OCI-LY1 (cell line): ENCODE measurements around the gene RBL2.
"Not testable (repeated sequence)": the region's sequence is repeated elsewhere in the genome, so short reads cannot be mapped to it uniquely, and the experiment has no call there.

ENCODE experiments used
- H2AFZ ChIP-seq: fragments of 200-600 bp; sonication (generic), shearing (Covaris generic); 2 replicates; pipeline ENCODE4 v1.6.0; 2014; ENCODE audit warnings: antibody characterized with exemption, mild to moderate bottlenecking, low read length
- H3F3A ChIP-seq: fragments of 200-600 bp; sonication (generic), shearing (Covaris generic); 2 replicates; pipeline ENCODE4 v1.6.0; 2014; ENCODE audit warnings: mild to moderate bottlenecking, antibody characterized with exemption, low read length, moderate library complexity; ENCODE audit not compliant: insufficient read depth
- H3K27ac ChIP-seq: fragments of 200-600 bp; sonication (generic); 2 replicates; pipeline ENCODE4 v1.5.1; 2014; ENCODE audit warnings: low read length, mixed run types, mild to moderate bottlenecking, low read depth; ENCODE audit not compliant: poor library complexity, severe bottlenecking
- H3K27me3 ChIP-seq: fragments of 200-600 bp; sonication (generic); 2 replicates; pipeline ENCODE4 v1.6.0; 2014; ENCODE audit warnings: antibody characterized with exemption, mild to moderate bottlenecking, low read length, moderate library complexity; ENCODE audit not compliant: insufficient read depth
- H3K36me3 ChIP-seq: fragments of 200-600 bp; sonication (generic); 2 replicates; pipeline ENCODE4 v1.6.1; 2014; ENCODE audit warnings: mild to moderate bottlenecking, antibody characterized with exemption, low read length, moderate library complexity, mixed read lengths; ENCODE audit not compliant: insufficient read depth
- H3K4me1 ChIP-seq: fragments of 200-600 bp; sonication (generic); 2 replicates; pipeline ENCODE4 v1.5.1; 2014; ENCODE audit warnings: mild to moderate bottlenecking, low read length, moderate library complexity; ENCODE audit not compliant: insufficient read depth, severe bottlenecking
- H3K4me2 ChIP-seq: fragments of 200-600 bp; sonication (generic), shearing (Covaris generic); 2 replicates; pipeline ENCODE4 v1.6.1; 2014; ENCODE audit warnings: low read length
- H3K4me3 ChIP-seq: fragments of 200-600 bp; sonication (generic); 2 replicates; pipeline ENCODE4 v1.5.1; 2014; ENCODE audit warnings: low read length, low read depth, mild to moderate bottlenecking, mixed read lengths; ENCODE audit not compliant: poor library complexity, severe bottlenecking
- H3K79me2 ChIP-seq: fragments of 200-600 bp; shearing (Covaris generic); 2 replicates; pipeline ENCODE4 v1.6.1; 2016; ENCODE audit warnings: mixed run types, low read length, mixed read lengths; ENCODE audit not compliant: insufficient read depth
- H3K9ac ChIP-seq: fragments of 200-600 bp; sonication (generic), shearing (Covaris generic); 2 replicates; pipeline ENCODE4 v1.6.1; 2014; ENCODE audit warnings: mild to moderate bottlenecking, low read length, mixed read lengths
- H3K9me2 ChIP-seq: fragments of 200-600 bp; sonication (generic), shearing (Covaris generic); 2 replicates; pipeline ENCODE4 v1.6.1; 2014; ENCODE audit warnings: low read depth, mild to moderate bottlenecking, low read length, mixed read lengths
- H3K9me3 ChIP-seq: fragments of 200-600 bp; shearing (Covaris generic); 2 replicates; pipeline ENCODE4 v1.6.1; 2014; ENCODE audit warnings: low read length, mixed read lengths
- H4K20me1 ChIP-seq: fragments of 200-600 bp; sonication (generic), shearing (Covaris generic); 2 replicates; pipeline ENCODE4 v1.6.0; 2016; ENCODE audit warnings: mild to moderate bottlenecking, low read length; ENCODE audit not compliant: insufficient read depth
- EZH2 ChIP-seq: fragments of 200-600 bp; sonication (generic), shearing (Covaris generic); IDR thresholded peaks from 2 replicates; pipeline ENCODE4 v1.8.0; 2017; ENCODE audit warnings: borderline replicate concordance, mixed run types, mild to moderate bottlenecking, antibody characterized with exemption, low read length, moderate library complexity, mixed read lengths
- TF ChIP-seq, protein P1 (sequence below): fragments of 200-600 bp; sonication (generic), shearing (Covaris generic); IDR thresholded peaks from 2 replicates; pipeline ENCODE4 v1.5.1; 2017; ENCODE audit warnings: mild to moderate bottlenecking, antibody characterized with exemption, low read length, moderate library complexity, mixed read lengths

Gene RBL2

DNA sequence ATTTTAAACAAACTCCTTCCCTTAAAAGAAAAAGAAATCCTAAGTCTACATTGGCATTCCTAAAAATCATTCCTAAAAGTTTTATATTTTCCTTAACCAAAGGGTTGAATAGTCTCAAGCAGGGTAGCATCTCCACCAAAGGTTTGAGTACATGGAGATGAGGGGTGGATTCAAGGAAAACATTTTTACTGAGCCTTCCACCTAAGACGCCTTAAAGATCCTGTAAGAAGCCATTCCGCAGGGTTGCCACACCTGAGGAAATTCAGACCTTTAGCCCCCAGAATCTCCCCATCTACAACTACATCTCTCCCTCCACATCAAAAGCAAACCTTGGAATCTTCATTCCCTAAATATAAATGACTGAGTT lies 76.4 kb downstream of the RBL2 start:
- H4K20me1 ChIP-seq, result no peaks in the 10 kb centered on the region
- no peaks in the 10 kb centered on the region for H3F3A ChIP-seq
- no peak overlapping the region for H3K9ac ChIP-seq
- H3K9me2 ChIP-seq, result no peaks in the 10 kb centered on the region
- TF ChIP-seq, protein P1, sequence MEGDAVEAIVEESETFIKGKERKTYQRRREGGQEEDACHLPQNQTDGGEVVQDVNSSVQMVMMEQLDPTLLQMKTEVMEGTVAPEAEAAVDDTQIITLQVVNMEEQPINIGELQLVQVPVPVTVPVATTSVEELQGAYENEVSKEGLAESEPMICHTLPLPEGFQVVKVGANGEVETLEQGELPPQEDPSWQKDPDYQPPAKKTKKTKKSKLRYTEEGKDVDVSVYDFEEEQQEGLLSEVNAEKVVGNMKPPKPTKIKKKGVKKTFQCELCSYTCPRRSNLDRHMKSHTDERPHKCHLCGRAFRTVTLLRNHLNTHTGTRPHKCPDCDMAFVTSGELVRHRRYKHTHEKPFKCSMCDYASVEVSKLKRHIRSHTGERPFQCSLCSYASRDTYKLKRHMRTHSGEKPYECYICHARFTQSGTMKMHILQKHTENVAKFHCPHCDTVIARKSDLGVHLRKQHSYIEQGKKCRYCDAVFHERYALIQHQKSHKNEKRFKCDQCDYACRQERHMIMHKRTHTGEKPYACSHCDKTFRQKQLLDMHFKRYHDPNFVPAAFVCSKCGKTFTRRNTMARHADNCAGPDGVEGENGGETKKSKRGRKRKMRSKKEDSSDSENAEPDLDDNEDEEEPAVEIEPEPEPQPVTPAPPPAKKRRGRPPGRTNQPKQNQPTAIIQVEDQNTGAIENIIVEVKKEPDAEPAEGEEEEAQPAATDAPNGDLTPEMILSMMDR, result no peak
- no peak for TF ChIP-seq EZH2
- H3K4me3 ChIP-seq, result no peak overlapping the region
- H3K4me1 ChIP-seq, result peaks cover 6% of the 10 kb centered on the region
- no peak overlapping the region for H3K4me2 ChIP-seq
- H3K27ac ChIP-seq, result no peak overlapping the region
- H3K79me2 ChIP-seq, result no peaks in the 10 kb centered on the region
- no peaks in the 10 kb centered on the region for H3K36me3 ChIP-seq
- peaks cover 5% of the 10 kb centered on the region for H3K27me3 ChIP-seq
- no peaks in the 10 kb centered on the region for H3K9me3 ChIP-seq
- H2AFZ ChIP-seq, result no peak overlapping the region

DNA sequence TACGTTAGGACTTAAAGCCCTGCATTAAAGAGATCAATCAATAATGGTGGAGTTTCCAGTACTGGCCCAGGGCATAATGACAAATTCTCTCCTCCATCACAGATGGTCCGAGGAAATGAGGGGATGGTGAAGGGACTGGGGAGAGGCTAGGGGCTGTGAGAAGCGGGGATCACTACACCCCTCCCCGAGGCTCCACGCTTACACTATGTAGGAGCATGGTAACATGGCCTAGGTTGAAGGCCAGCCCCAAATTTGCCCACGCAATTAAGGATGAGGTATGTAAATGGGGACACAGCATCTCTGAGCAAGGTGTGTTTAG lies 76.8 kb downstream of the RBL2 start:
- H3K27ac ChIP-seq, result no peak overlapping the region
- H3K9me3 ChIP-seq, result no peaks in the 10 kb centered on the region
- no peaks in the 10 kb centered on the region for H3K9me2 ChIP-seq
- H2AFZ ChIP-seq, result no peak overlapping the region
- no peak overlapping the region for H3K4me2 ChIP-seq
- no peaks in the 10 kb centered on the region for H4K20me1 ChIP-seq
- TF ChIP-seq, protein P1, result no peak
- no peak for TF ChIP-seq EZH2
- H3F3A ChIP-seq, result no peaks in the 10 kb centered on the region
- H3K4me3 ChIP-seq, result no peak overlapping the region
- H3K27me3 ChIP-seq, result peaks cover 5% of the 10 kb centered on the region
- H3K79me2 ChIP-seq, result no peaks in the 10 kb centered on the region
- H3K4me1 ChIP-seq, result peaks cover 6% of the 10 kb centered on the region
- H3K9ac ChIP-seq, result no peak overlapping the region
- no peaks in the 10 kb centered on the region for H3K36me3 ChIP-seq

DNA sequence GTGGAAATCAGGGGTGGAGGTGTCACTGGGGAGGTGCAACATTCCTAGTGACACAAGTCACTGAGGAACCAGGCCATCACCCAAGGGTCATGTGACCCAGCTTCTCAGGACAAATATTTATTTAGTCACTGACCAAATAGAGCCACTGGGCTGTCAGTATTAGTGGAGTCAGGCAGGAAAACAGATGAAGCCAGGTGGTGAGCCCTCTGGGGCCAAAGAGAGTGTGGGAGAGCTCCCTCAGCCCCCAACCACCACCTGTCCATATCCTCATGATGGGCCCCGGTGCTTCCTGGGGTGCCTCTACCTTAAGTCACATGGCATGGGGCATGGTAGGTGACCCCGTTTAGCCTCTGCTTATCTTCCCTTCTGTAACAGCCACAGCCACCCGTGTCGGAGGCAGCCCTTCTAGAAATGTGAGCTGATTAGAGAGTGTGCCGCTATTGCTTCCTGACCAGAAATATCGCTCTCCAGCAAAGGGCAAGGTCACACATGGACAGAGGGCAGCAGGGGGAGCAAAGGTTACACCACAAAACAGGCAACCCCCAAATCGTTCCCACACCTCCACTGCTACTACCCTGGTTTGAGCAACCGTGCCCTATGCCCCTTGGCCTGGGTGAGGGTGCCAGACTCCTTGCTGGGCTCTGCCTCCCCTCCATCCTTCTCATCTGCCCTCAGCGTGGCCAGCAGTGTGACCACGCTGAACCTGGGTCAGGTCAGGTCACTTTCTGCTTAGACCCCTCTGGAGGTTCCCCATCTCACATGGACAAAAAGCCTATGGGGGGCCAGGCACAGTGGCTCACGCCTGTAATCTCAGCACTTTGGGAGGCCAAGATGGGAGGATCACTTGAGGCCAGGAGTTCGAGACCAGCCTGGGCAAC lies 77.4 kb downstream of the RBL2 start:
- no peaks in the 10 kb centered on the region for H3K9me3 ChIP-seq
- H3F3A ChIP-seq, result no peaks in the 10 kb centered on the region
- no peaks in the 10 kb centered on the region for H4K20me1 ChIP-seq
- H3K36me3 ChIP-seq, result no peaks in the 10 kb centered on the region
- H3K9me2 ChIP-seq, result no peaks in the 10 kb centered on the region
- H3K4me1 ChIP-seq, result peaks cover 6% of the 10 kb centered on the region
- H3K4me2 ChIP-seq, result no peak overlapping the region
- no peak overlapping the region for H2AFZ ChIP-seq
- no peak overlapping the region for H3K27ac ChIP-seq
- H3K9ac ChIP-seq, result no peak overlapping the region
- peaks cover 5% of the 10 kb centered on the region for H3K27me3 ChIP-seq
- H3K79me2 ChIP-seq, result no peaks in the 10 kb centered on the region
- TF ChIP-seq EZH2, result no peak
- TF ChIP-seq, protein P1, result no peak
- H3K4me3 ChIP-seq, result no peak overlapping the region

DNA sequence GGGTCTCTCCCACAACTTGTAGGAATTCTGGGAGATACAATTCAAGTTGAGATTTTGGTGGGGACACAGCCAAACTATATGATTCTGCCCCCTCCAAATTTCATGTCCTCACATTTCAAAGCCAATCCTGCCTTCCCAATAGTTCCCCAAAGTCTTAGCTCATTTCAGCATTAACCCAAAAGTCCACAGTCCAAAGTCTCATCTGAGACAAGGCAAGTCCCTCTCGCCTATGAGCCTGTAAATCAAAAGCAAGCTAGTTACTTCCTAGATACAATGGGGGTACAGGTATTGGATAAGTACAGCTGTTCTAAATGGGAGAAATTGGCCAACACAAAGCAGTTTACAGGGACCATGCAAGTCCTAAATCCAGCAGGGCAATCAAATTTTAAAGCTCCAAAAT lies 78.5 kb downstream of the RBL2 start:
- H3K79me2 ChIP-seq, H3K27ac ChIP-seq, H2AFZ ChIP-seq, H3F3A ChIP-seq, H3K4me3 ChIP-seq, H3K4me1 ChIP-seq, H3K4me2 ChIP-seq, H3K9me3 ChIP-seq, H4K20me1 ChIP-seq, H3K36me3 ChIP-seq, H3K9ac ChIP-seq, H3K27me3 ChIP-seq, H3K9me2 ChIP-seq: not testable (repeated sequence)
